ENCODE results near the gene SCFD2. TPM values are rescaled to one million over a fixed set of nuclear protein-coding genes. Genes with fewer than 3 reads are reported as not detected.

The SCFD2 gene
- total and polyA plus RNA-seq, 2 of the 8 experiments (the other 6 are each of a cell fraction or from before 2014, with no cell fraction given), result 6.2 to 10.2 TPM

DNA sequence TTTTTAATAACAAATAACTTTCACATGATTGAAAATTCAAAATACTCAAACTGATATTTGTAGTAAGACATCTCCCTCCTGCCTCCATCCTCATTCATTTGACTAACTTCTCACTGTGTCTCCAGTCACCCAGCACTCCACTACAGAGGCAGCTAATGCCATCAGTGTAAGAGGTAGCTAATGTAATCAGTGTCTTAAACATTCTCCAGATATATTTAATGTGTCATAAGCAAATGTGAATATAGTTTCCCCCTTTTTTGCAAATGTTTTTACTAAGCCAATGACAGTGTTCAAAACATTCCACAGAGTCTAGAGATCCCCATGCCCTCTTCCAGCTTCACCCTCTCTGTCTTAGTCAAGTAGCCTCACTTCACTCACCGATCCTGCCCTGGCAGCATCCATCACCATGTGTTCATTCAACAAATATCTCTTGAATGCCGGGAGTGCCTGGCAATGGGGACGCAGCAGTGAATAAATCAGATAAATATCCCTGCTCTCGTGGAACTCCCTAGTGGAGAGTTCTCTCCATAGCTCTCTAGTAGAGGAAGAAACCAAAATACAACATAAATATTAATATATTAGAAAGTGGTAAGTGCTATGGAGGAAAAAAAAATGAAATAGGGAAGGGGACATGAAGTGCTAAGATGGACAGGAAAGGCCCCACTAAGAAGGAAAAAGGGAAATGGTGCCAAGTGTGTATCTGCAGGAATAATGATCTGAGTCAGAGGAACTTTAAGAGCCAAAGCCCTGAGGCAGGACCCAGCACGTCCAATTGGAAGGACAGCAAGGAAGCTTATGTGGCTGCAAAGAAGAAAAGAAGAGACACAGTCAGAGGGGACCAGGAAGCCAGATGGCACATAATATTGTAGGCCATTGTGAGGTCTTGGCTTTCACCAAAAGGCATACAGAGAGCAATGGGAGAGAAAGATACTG lies 18.7 kb downstream of the SCFD2 start:
- Histone ChIP-seq H2BK20ac (ENCODE audit: low read length) (no peak overlapping the region), H3K79me2 (ENCODE audit: control insufficient read depth in 1 of 2, insufficient read depth in 2 of 2, low read length in 2 of 2) (no peaks in the 10 kb centered on the region), H2AK5ac (ENCODE audit: low read depth, low read length) (no peak overlapping the region), H4K91ac (replicated peaks; ENCODE audit: insufficient read length, low read length) (no peak overlapping the region), H2BK15ac (ENCODE audit: low read length) (no peak overlapping the region), H2BK12ac (ENCODE audit: low read depth, low read length) (peak overlapping the region; percentile 39; the same call in 1 of the 2 replicates), H3K9me3 (ENCODE audit: insufficient read depth in 2 of 2, low read depth in 1 of 2, low read length in 1 of 2) (no peaks in the 10 kb centered on the region), H3K9ac (replicated peaks in 1 of 4; ENCODE audit: extremely low read depth in 1 of 4, low read depth in 3 of 4, low read length in 3 of 4) (no peak overlapping the region), H4K20me1 (replicated peaks in 1 of 2; ENCODE audit: control insufficient read depth in 1 of 2, insufficient read depth in 2 of 2, low read length in 2 of 2) (no peaks in the 10 kb centered on the region), H3K4ac (replicated peaks; ENCODE audit: insufficient read length, low read depth, low read length) (no peak overlapping the region), H3K18ac (ENCODE audit: extremely low read depth, low read length) (no peak overlapping the region), H3K36me3 (ENCODE audit: control insufficient read depth in 2 of 4, insufficient read depth in 4 of 4, low read length in 3 of 4) (no peaks in the 10 kb centered on the region), H3K79me1 (ENCODE audit: low read depth, low read length) (no peaks in the 10 kb centered on the region), H3K27me3 (replicated peaks in 1 of 4; ENCODE audit: control insufficient read depth in 3 of 4, extremely low read depth in 1 of 4, insufficient read depth in 3 of 4, low read length in 3 of 4) (no peaks in the 10 kb centered on the region), H2AFZ (ENCODE audit: low read length) (no peak overlapping the region), H3K56ac (replicated peaks; ENCODE audit: insufficient read length, low read depth, low read length) (no peak overlapping the region), H3K23ac (ENCODE audit: insufficient read length) (no peak overlapping the region), H2BK5ac (ENCODE audit: low read depth, low read length) (no peak overlapping the region), H3K4me2 (ENCODE audit: insufficient read depth in 1 of 2, low read depth in 2 of 2, low read length in 2 of 2) (no peak overlapping the region), H4K8ac (ENCODE audit: extremely low read depth, insufficient read depth, low read length) (no peak overlapping the region), H3K14ac (ENCODE audit: insufficient read length) (no peak overlapping the region), H2BK120ac (replicated peaks; ENCODE audit: low read depth, low read length) (no peak overlapping the region), H3K27ac (ENCODE audit: low read depth, low read length) (no peak overlapping the region), H3K4me3 (ENCODE audit: extremely low read depth in 1 of 4, insufficient read depth in 2 of 4, low read depth in 3 of 4, low read length in 4 of 4) (no peak overlapping the region), H3K4me1 (replicated peaks in 1 of 4; ENCODE audit: control insufficient read depth in 3 of 4, insufficient read depth in 4 of 4, low read length in 3 of 4) (no peaks in the 10 kb centered on the region), H4K5ac (ENCODE audit: insufficient read length, low read depth, low read length) (no peak overlapping the region), H3K23me2 (ENCODE audit: low read depth, low read length) (no peaks in the 10 kb centered on the region)
- TF ChIP-seq SIN3A (conservative IDR thresholded peaks at IDR 0.05 in 1 of 2, IDR thresholded peaks at IDR 0.05 in 1 of 2; ENCODE audit: low read depth in 1 of 2, low read length in 2 of 2), result no peak
- TF ChIP-seq POLR2A (IDR thresholded peaks at IDR 0.05; ENCODE audit: control extremely low read depth in 1 of 2, low read depth in 2 of 2, low read length in 2 of 2), result no peak
- CTCF ChIA-PET (ENCODE audit: partially characterized antibody), result no interaction called here
- no peak for DNase-seq (ENCODE audit: low read depth in 1 of 2, low spot score in 2 of 2)
- POLR2A ChIA-PET (ENCODE audit: partially characterized antibody), result no interaction called here
- no peak for FAIRE-seq
- WGBS, 2 experiments (ENCODE audit: extremely low coverage in 1 of 2, insufficient coverage in 1 of 2, insufficient read length in 1 of 2, insufficient replicate concordance in 2 of 2, low coverage in 1 of 2, low lambda C conversion rate in 2 of 2, missing lambda C conversion rate in 1 of 2), result 85% methylated on average over 5 of the region's 5 CpGs; no CpG with 5 or more reads in 1 of the 2 experiments

Measured in H1 (cell line).